Raji (cell line): Measurements from ENCODE around the gene PROS1.

Source experiments
- POLR2A ChIP-seq: IDR thresholded peaks from 2 replicates; pipeline ENCODE4 v1.6.1; 2011; ENCODE audit warnings: low read depth, low read length, control low read depth; ENCODE audit not compliant: insufficient read depth

The PROS1 gene

GRCh38 chr3:93924491-93924890 lies 49.2 kb downstream of the PROS1 start:
- TF ChIP-seq POLR2A, result no peak

DNA sequence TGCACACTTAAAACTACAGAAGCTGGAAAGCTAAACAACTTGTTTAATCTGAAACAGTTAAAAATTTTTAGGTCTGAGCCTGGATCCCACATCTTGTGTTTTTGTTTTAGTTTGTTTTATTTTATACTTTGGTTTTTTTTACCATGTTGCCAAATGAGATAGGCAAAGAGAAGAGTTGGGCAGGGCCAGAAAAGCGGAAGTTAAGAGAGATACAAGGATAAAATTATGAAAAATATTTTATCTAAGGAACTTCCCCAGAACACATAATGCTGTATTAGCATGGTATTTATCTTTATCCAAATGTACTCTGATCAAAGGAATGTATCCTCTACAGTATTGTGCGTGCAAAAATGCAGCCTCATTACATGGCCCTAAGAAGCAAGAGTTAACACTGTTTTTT lies 50.7 kb downstream of the PROS1 start:
- TF ChIP-seq POLR2A, result no peak

- no peak for TF ChIP-seq POLR2A
Measured at GRCh38 chr3:93911206-93911605, 62.5 kb downstream of the PROS1 start.

DNA sequence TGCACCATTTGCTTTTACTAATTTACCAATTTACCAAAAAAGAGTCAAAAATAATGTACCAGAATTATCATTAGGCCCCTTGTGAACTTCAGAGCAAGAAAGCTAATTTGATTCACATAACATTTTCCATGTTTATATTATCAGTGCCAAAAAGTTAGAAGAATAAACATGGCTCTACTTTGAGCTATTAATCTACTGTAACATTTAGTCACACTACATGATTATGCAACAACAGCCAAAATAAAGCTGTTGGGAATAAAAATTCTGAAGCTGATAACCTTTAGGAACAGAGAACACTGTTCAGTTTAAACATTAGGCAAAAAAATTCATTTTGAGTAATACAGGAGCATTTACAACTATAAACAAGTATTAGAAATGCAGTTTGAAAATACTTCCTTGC lies 63.6 kb downstream of the PROS1 start:
- no peak for TF ChIP-seq POLR2A

DNA sequence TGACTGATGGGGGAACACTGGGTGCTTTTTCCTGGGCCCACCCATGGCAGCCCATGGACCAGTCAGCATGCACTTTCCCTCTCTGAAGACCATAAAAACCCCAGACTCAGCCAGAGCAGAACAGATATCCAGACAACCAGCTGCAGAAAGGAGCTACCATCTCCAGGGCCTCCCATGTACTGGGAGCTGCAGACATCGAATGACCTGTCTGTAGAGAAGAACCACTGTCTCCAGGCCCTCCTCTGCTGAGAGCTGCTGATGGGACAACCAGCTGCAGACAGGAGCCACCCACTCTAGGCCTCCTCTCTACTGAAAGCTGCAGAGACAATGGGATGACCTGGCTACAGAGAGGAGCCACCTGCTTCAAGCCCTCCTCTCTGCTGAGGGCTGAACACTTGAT lies 66.6 kb downstream of the PROS1 start:
- no peak for TF ChIP-seq POLR2A

GRCh38 chr3:93906245-93906644 lies 67.5 kb downstream of the PROS1 start:
- TF ChIP-seq POLR2A, result no peak

DNA sequence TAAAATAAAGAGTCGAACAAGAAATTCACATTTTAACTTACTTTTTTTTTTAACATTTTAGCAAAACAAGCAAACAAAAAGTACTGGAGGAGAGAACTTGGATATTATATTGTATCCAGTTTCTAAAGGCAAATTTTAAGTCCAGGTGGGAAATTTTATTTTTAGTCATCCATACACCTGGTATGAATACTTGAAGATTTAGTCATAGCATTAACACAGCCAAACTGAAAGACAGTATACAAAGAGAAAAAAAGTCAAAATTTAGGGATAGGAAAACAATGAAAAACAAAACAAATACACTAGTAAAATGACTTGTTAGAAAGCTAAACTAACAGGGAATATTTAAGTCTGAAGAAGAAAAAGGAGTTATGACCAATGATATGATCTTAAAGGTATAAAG lies 69.1 kb downstream of the PROS1 start:
- no peak for TF ChIP-seq POLR2A

DNA sequence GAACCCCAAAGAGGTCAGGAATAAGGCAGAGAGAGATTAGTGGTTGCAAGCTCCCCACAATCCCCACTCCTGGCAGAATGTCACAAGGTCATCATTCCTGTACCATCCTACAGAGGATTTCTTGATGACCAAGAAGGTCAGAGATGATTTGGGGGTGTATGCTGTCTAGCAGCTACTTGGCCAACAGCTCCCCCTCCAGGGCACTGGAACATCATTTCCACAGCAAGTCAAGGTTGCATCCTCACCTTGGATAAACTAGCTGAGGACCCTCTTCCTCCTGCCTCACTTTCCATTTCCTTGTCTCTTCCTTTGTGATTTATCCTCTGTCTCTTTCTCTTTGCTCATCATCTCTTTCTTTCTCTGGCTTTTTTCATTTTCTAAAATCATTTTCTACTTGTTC lies 106.3 kb downstream of the PROS1 start:
- TF ChIP-seq POLR2A, result no peak

GRCh38 chr3:93861017-93861416 lies 112.7 kb downstream of the PROS1 start:
- TF ChIP-seq POLR2A, result no peak

GRCh38 chr3:93855401-93855800 lies 118.3 kb downstream of the PROS1 start:
- no peak for TF ChIP-seq POLR2A

GRCh38 chr3:93843981-93844380 lies 129.7 kb downstream of the PROS1 start:
- TF ChIP-seq POLR2A, result no peak
